HG02588 (cell line): ENCODE data around the gene GPC6.

Experiments used
- ATAC-seq: cut with Tn5 transposase; IDR thresholded peaks from one replicate; pipeline ENCODE4 v1.9.1; 2021; ENCODE audit warnings: mild to moderate bottlenecking, moderate library complexity; ENCODE audit not compliant: unreplicated experiment

GPC6 gene

GRCh38 chr13:94415500-94416237 is 1189.1 kb downstream of the GPC6 start:
- no peak for ATAC-seq

GRCh38 chr13:94416454-94417080 is 1190.0 kb downstream of the GPC6 start:
- ATAC-seq = no peak

- ATAC-seq = no peak
These were observed 1190.7 kb downstream of the GPC6 start for GRCh38 chr13:94417294-94417693.

GRCh38 chr13:94419304-94419924 is 1192.8 kb downstream of the GPC6 start:
- no peak for ATAC-seq

- ATAC-seq = no peak
These were observed 1193.3 kb downstream of the GPC6 start for GRCh38 chr13:94419925-94420305.

GRCh38 chr13:94427313-94427953 is 1200.8 kb downstream of the GPC6 start:
- no peak for ATAC-seq

GRCh38 chr13:94431574-94431973 is 1205.0 kb downstream of the GPC6 start:
- ATAC-seq = no peak

GRCh38 chr13:94431987-94432386 is 1205.4 kb downstream of the GPC6 start:
- ATAC-seq = no peak

GRCh38 chr13:94433055-94433961 is 1206.7 kb downstream of the GPC6 start:
- ATAC-seq = no peak

GRCh38 chr13:94435604-94436226 is 1209.1 kb downstream of the GPC6 start:
- ATAC-seq = no peak

- ATAC-seq = no peak
These were observed 1218.2 kb downstream of the GPC6 start for GRCh38 chr13:94444826-94445225.

GRCh38 chr13:94454334-94454733 is 1227.7 kb downstream of the GPC6 start:
- ATAC-seq = no peak

- ATAC-seq = no peak
These were observed 1228.3 kb downstream of the GPC6 start for GRCh38 chr13:94454906-94455305.

- ATAC-seq = no peak
These were observed 1228.8 kb downstream of the GPC6 start for GRCh38 chr13:94455414-94455813.
